ENCODE data around the gene C11orf52. TPM values are rescaled to one million over a fixed set of nuclear protein-coding genes. Genes with fewer than 3 reads are reported as not detected.

The C11orf52 gene
- polyA plus RNA-seq, 3 donors, result not detected

DNA sequence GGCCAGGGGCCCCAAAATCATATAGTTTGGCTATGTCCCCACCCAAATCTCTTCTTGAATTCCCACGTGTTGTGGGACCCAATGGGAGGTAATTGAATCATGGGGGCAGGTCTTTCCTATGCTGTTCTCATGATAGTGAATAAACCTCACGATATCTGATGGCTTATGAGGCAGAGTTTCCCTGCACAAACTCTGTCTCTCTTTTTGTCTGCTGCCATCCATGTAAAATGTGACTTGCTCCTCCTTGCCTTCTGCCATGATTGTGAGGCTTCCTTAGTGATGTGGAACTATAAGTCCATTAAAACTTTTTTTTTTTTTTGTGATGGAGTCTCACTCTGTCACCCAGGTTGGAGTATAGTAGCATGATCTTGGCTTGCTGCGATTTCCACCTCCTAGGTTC is 32.9 kb downstream of the C11orf52 start:
- H3K36me3 Mint-ChIP-seq, result no peaks in the 10 kb centered on the region
- DNase-seq, result no peak
- 100% methylated on average over 1 of the region's 3 CpGs for WGBS (ENCODE audit: insufficient coverage)
- Histone ChIP-seq H3K36me3 (replicated peaks in 1 of 2; ENCODE audit: control insufficient read depth in 1 of 2, insufficient read depth in 2 of 2, low read length in 2 of 2) (no peaks in the 10 kb centered on the region), H4K20me1 (ENCODE audit: insufficient read depth, low read length) (no peaks in the 10 kb centered on the region), H3K4me1 (ENCODE audit: control insufficient read depth in 1 of 2, insufficient read depth in 2 of 2, low read length in 2 of 2) (peaks cover under 1 to 14% of the 10 kb centered on the region in 2 donors), H3K27me3 (ENCODE audit: control insufficient read depth in 2 of 2, insufficient read depth in 2 of 2, low read length in 2 of 2) (no peaks in the 10 kb centered on the region), H3K4me3 (replicated peaks in 1 of 3; ENCODE audit: low read depth in 2 of 3, low read length in 3 of 3) (no peak overlapping the region), H3K27ac (ENCODE audit: low read depth in 1 of 2, low read length in 2 of 2) (no peak overlapping the region), H3K4me2 (replicated peaks; ENCODE audit: extremely low read depth, low read length, poor library complexity, severe bottlenecking) (no peak overlapping the region), H3K9ac (ENCODE audit: insufficient read depth, low read length, poor library complexity, severe bottlenecking) (no peak overlapping the region), H2AFZ (ENCODE audit: insufficient read depth, low read depth, low read length, poor library complexity, severe bottlenecking) (no peak overlapping the region), H3K9me3 (replicated peaks in 1 of 2; ENCODE audit: control insufficient read depth in 1 of 2, insufficient read depth in 1 of 2, low read length in 2 of 2) (no peaks in the 10 kb centered on the region), H3K79me2 (ENCODE audit: insufficient read depth, low read length) (no peaks in the 10 kb centered on the region)
- TF ChIP-seq, protein P1, sequence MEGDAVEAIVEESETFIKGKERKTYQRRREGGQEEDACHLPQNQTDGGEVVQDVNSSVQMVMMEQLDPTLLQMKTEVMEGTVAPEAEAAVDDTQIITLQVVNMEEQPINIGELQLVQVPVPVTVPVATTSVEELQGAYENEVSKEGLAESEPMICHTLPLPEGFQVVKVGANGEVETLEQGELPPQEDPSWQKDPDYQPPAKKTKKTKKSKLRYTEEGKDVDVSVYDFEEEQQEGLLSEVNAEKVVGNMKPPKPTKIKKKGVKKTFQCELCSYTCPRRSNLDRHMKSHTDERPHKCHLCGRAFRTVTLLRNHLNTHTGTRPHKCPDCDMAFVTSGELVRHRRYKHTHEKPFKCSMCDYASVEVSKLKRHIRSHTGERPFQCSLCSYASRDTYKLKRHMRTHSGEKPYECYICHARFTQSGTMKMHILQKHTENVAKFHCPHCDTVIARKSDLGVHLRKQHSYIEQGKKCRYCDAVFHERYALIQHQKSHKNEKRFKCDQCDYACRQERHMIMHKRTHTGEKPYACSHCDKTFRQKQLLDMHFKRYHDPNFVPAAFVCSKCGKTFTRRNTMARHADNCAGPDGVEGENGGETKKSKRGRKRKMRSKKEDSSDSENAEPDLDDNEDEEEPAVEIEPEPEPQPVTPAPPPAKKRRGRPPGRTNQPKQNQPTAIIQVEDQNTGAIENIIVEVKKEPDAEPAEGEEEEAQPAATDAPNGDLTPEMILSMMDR (IDR thresholded peaks at IDR 0.05), result no peak
- H3K27me3 Mint-ChIP-seq (ENCODE audit: low read depth in 3 of 3), result peaks cover 0 to 1% (median 0%) of the 10 kb centered on the region in 3 donors
- peaks cover 0 to 8% (median 0%) of the 10 kb centered on the region in 7 donors for H3K9me3 Mint-ChIP-seq
- intact Hi-C loops (cut with micrococcal nuclease), result no loop called here
- peaks cover 20% of the 10 kb centered on the region for H3K4me1 Mint-ChIP-seq
- no peak overlapping the region for H3K4me3 Mint-ChIP-seq
- H3K27ac Mint-ChIP-seq, result no peak overlapping the region

DNA sequence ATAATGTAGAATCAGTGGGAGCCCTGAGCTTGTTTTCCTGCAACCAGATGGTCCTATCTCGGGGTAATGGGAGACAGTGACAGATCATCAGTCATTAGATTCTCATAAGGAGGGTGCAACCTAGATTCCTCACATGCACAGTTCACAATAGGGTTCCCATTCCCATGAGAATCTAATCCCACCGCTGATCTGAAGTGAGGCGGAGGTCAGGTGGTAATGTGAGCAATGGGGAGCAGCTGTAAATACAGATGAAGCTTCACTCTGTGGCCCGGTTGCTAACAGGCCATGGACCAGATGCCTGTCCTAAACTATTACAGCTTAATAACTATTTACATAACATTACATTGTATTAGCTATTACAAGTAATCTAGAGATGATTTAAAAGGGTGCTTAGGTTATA is 35.4 kb downstream of the C11orf52 start:
- no peak overlapping the region for H3K27ac ChIP-seq (ENCODE audit: low read depth in 1 of 2, low read length in 2 of 2)
- peaks cover 0 to 8% of the 10 kb centered on the region in 2 donors for H3K4me1 ChIP-seq (ENCODE audit: control insufficient read depth in 1 of 2, insufficient read depth in 2 of 2, low read length in 2 of 2)
- H2AFZ ChIP-seq (ENCODE audit: insufficient read depth, low read depth, low read length, poor library complexity, severe bottlenecking), result no peak overlapping the region
- WGBS (ENCODE audit: insufficient coverage), result no CpG with 5 or more reads among the region's 4 CpGs
- Mint-ChIP-seq H3K27me3 (ENCODE audit: low read depth in 3 of 3) (peaks cover 0 to 1% (median 0%) of the 10 kb centered on the region in 3 donors), H3K4me1 (peaks cover 7% of the 10 kb centered on the region), H3K27ac (no peak overlapping the region), H3K9me3 (peaks cover 0 to 8% (median 3%) of the 10 kb centered on the region in 7 donors), H3K4me3 (no peak overlapping the region), H3K36me3 (no peaks in the 10 kb centered on the region)
- intact Hi-C loops (cut with micrococcal nuclease), result no loop called here
- no peaks in the 10 kb centered on the region for H3K27me3 ChIP-seq (ENCODE audit: control insufficient read depth in 2 of 2, insufficient read depth in 2 of 2, low read length in 2 of 2)
- no peak overlapping the region for H3K4me2 ChIP-seq (replicated peaks; ENCODE audit: extremely low read depth, low read length, poor library complexity, severe bottlenecking)
- no peaks in the 10 kb centered on the region for H4K20me1 ChIP-seq (ENCODE audit: insufficient read depth, low read length)
- no peaks in the 10 kb centered on the region for H3K79me2 ChIP-seq (ENCODE audit: insufficient read depth, low read length)
- DNase-seq, result no peak
- no peak overlapping the region for H3K9ac ChIP-seq (ENCODE audit: insufficient read depth, low read length, poor library complexity, severe bottlenecking)
- TF ChIP-seq, protein P1 (IDR thresholded peaks at IDR 0.05), result no peak
- no peaks in the 10 kb centered on the region for H3K36me3 ChIP-seq (replicated peaks in 1 of 2; ENCODE audit: control insufficient read depth in 1 of 2, insufficient read depth in 2 of 2, low read length in 2 of 2)
- H3K4me3 ChIP-seq (replicated peaks in 1 of 3; ENCODE audit: low read depth in 2 of 3, low read length in 3 of 3), result no peak overlapping the region
- H3K9me3 ChIP-seq (replicated peaks in 1 of 2; ENCODE audit: control insufficient read depth in 1 of 2, insufficient read depth in 1 of 2, low read length in 2 of 2), result no peaks in the 10 kb centered on the region
